B cell (primary cell): ENCODE measurements around the gene CEP350. TPM values are rescaled to one million over a fixed set of nuclear protein-coding genes. Genes with fewer than 3 reads are reported as not detected.
A peak's percentile ranks its signal among the peaks of the same experiment; 100 is the strongest.

Experiments
- ATAC-seq: fragments of 200-7000 bp; cut with Tn5 transposase; one replicate; pipeline ENCODE4 v1.10.0; 2021; ENCODE audit warnings: low read depth, mild to moderate bottlenecking, moderate number of reproducible peaks, moderate library complexity
- CTCF ChIA-PET: fragments of 350-600 bp; sonication (Branson Sonifier 250); formaldehyde crosslinking; loops from one replicate; lab custom pipeline; 2021; ENCODE audit warnings: antibody characterized with exemption, inconsistent platforms; lab: Charles Lee
- POLR2A ChIA-PET: fragments of 350-600 bp; sonication (Branson Sonifier 250); formaldehyde crosslinking; loops from one replicate; lab custom pipeline; 2021; ENCODE audit warnings: antibody characterized with exemption; lab: Charles Lee
- DNase-seq: peaks from one replicate; pipeline ENCODE4 v3.0.0; 2013
- H2AFZ ChIP-seq: 2 replicates; pipeline ENCODE4 v1.6.1; 2012; ENCODE audit warnings: mild to moderate bottlenecking, low read depth, low read length; ENCODE audit not compliant: insufficient read depth, poor library complexity, severe bottlenecking
- H3K27ac ChIP-seq, 2 donors: 1 replicate in 1 of 2; 2 replicates in 1 of 2; pipeline ENCODE4 v1.5.1; 2012 to 2013; ENCODE audit warnings: low read length in 2 of 2, mild to moderate bottlenecking in 2 of 2, moderate library complexity in 1 of 2
- H3K27me3 ChIP-seq, 4 experiments: fragments of 200-600 bp in 1 of 4; sonication (generic) in 1 of 4; replicated peaks in 1 of 4; 1 replicate in 2 of 4; 2 replicates in 2 of 4; pipeline versions ENCODE4 v1.6.1 to v1.7.0; 2013 to 2016; ENCODE audit warnings: low read length in 3 of 4, mild to moderate bottlenecking in 2 of 4, mixed read lengths in 1 of 4, moderate library complexity in 1 of 4; ENCODE audit not compliant: insufficient read depth in 4 of 4, control insufficient read depth in 3 of 4; ENCODE audit errors: control extremely low read depth in 1 of 4
- H3K36me3 ChIP-seq, 2 experiments: replicated peaks in 1 of 2; 1 replicate in 1 of 2; 2 replicates in 1 of 2; pipeline versions ENCODE4 v1.6.1 to v1.7.1; 2013; ENCODE audit warnings: low read length in 1 of 2; ENCODE audit not compliant: insufficient read depth in 2 of 2, control insufficient read depth in 1 of 2; ENCODE audit errors: control extremely low read depth in 1 of 2, extremely low read depth in 1 of 2
- H3K4me1 ChIP-seq, 2 donors: fragments of 200-600 bp in 1 of 2; sonication (generic) in 1 of 2; 1 replicate in 1 of 2; 2 replicates in 1 of 2; pipeline versions ENCODE4 v1.5.1 to v1.6.1; 2013 to 2017; ENCODE audit warnings: low read length in 2 of 2; ENCODE audit not compliant: control insufficient read depth in 2 of 2, insufficient read depth in 2 of 2
- H3K4me2 ChIP-seq: replicated peaks from 2 replicates; pipeline ENCODE3; 2012; ENCODE audit warnings: mild to moderate bottlenecking, low read depth, low read length; ENCODE audit not compliant: poor library complexity, severe bottlenecking
- H3K4me3 ChIP-seq, 5 experiments: fragments of 200-600 bp in 1 of 5; sonication (generic) in 1 of 5; 1 replicate in 3 of 5; 2 replicates in 2 of 5; pipeline versions ENCODE4 v1.5.1 to v1.7.0; 2011 to 2016; ENCODE audit warnings: low read length in 4 of 5, mild to moderate bottlenecking in 4 of 5, low read depth in 2 of 5, control low read depth in 1 of 5, moderate library complexity in 1 of 5; ENCODE audit not compliant: insufficient read depth in 1 of 5; ENCODE audit errors: control extremely low read depth in 1 of 5, extremely low read depth in 1 of 5
- H3K79me2 ChIP-seq: fragments of 200-600 bp; sonication (generic); one replicate; pipeline ENCODE4 v1.6.0; 2016; ENCODE audit warnings: low read length; ENCODE audit not compliant: control insufficient read depth, insufficient read depth
- H3K9ac ChIP-seq: fragments of 200-600 bp; sonication (generic); 2 replicates; pipeline ENCODE4 v1.6.1; 2017; ENCODE audit warnings: mild to moderate bottlenecking, low read length, moderate library complexity
- H3K9me3 ChIP-seq, 3 donors: one replicate each; pipeline versions ENCODE4 v1.6.1 to v1.7.1; 2013; ENCODE audit warnings: low read length in 2 of 3; ENCODE audit not compliant: control insufficient read depth in 2 of 3, insufficient read depth in 1 of 3; ENCODE audit errors: control extremely low read depth in 1 of 3
- H4K20me1 ChIP-seq: 2 replicates; pipeline ENCODE4 v1.6.0; 2012; ENCODE audit warnings: mild to moderate bottlenecking, low read length; ENCODE audit not compliant: insufficient read depth, control insufficient read depth, poor library complexity, severe bottlenecking
- H3K27ac Mint-ChIP-seq: one replicate; pipeline ENCODE4 v1.8.0; 2021; ENCODE audit warnings: mixed read lengths
- H3K27me3 Mint-ChIP-seq: one replicate; pipeline ENCODE4 v1.8.0; 2021; ENCODE audit warnings: mixed read lengths
- H3K4me1 Mint-ChIP-seq: one replicate; pipeline ENCODE4 v1.8.0; 2021; ENCODE audit warnings: mixed read lengths
- H3K4me3 Mint-ChIP-seq: one replicate; pipeline ENCODE4 v1.8.0; 2021; ENCODE audit warnings: mixed read lengths
- H3K9me3 Mint-ChIP-seq: one replicate; pipeline ENCODE4 v1.8.0; 2022; ENCODE audit warnings: mixed read lengths; ENCODE audit not compliant: insufficient read depth
- CTCF ChIP-seq: fragments of 200-600 bp; IDR thresholded peaks from one replicate; pipeline ENCODE4 v1.8.0; 2022; ENCODE audit warnings: antibody characterized with exemption, mild to moderate bottlenecking
- EZH2 ChIP-seq: IDR thresholded peaks from 2 replicates; pipeline ENCODE4 v1.6.1; 2012; ENCODE audit warnings: borderline replicate concordance, low read depth, mild to moderate bottlenecking, moderate library complexity, low read length; ENCODE audit not compliant: insufficient read depth, poor library complexity, severe bottlenecking
- WGBS: methylation state at CpG from one replicate; pipeline ENCODE4 v1.1.5; 2013; ENCODE audit warnings: missing lambda C conversion rate; ENCODE audit not compliant: insufficient coverage; 5-methylcytosine and 5-hydroxymethylcytosine counted together
- intact Hi-C: fragments of 100-400 bp; cut with micrococcal nuclease; formaldehyde crosslinking; loops from one replicate; pipeline ENCODE4 v1.10.0; 2022
- polyA minus RNA-seq: library from RNA; depleted of rRNA, polyadenylated mRNA; stranded (reverse); fragments of >200 nt; gene quantifications from 2 replicates; pipeline ENCODE4 v1.2.3, GENCODE V29; 2012
- polyA plus RNA-seq: library from polyadenylated mRNA; depleted of rRNA; stranded (reverse); fragments of >200 nt; gene quantifications from 2 replicates; pipeline ENCODE4 v1.2.3, GENCODE V29; 2012
- total RNA-seq, 2 donors: library from RNA; stranded (reverse); fragments of 120-200 nt in 1 of 2; gene quantifications; 1 replicate in 1 of 2; 2 replicates in 1 of 2; pipeline versions ENCODE4 v1.2.3 to v1.2.4, GENCODE V29; 2013 to 2022

The CEP350 gene
- total RNA-seq (87.4 and 92.3 TPM in 2 replicates), polyA plus RNA-seq (7.4 and 12.0 TPM in 2 replicates), polyA minus RNA-seq (50.4 and 56.0 TPM in 2 replicates)
- 86.6 TPM for total RNA-seq (2013)

- intact Hi-C loops: loop anchor here (1.0 to 10.0 kb wide), 7 partner anchors 72 to 1150 kb away; partner anchors contain the start of genes ACBD6, FAM20B, QSOX1 and TOR1AIP1
- Histone ChIP-seq H3K9ac (peak within 1 kb of the TSS; percentile 97), H3K27ac (peak within 1 kb of the TSS; percentile 76 to 96), H3K4me3 (peak within 1 kb of the TSS; percentile 49 to 96 (median 92)), H3K9me3 (no peaks in the 10 kb centered on the region), H4K20me1 (peaks cover 19% of the 10 kb centered on the region), H2AFZ (peak within 1 kb of the TSS; percentile 84), H3K4me1 (peaks cover 42 to 46% of the 10 kb centered on the region in 2 donors), H3K36me3 (no peaks in the 10 kb centered on the region), H3K79me2 (peaks cover 56% of the 10 kb centered on the region), H3K27me3 (no peaks in the 10 kb centered on the region), H3K4me2 (peak within 1 kb of the TSS; percentile 84)
- ChIA-PET POLR2A (interaction anchor here (0.6 to 4.3 kb wide), 3 partner anchors 67 to 74 kb away, joined by 3 to 31 read pairs (median 5); partner anchors contain the start of gene TOR1AIP1), CTCF (interaction anchor here (0.6 to 4.8 kb wide), 5 partner anchors 67 to 224 kb away, joined by 3 to 25 read pairs (median 5); partner anchors contain the start of gene TOR1AIP1)
- TF ChIP-seq CTCF (no peak), EZH2 (no peak)
- under 1% methylated on average over 72 of the region's 72 CpGs for WGBS
- Mint-ChIP-seq H3K27me3 (no peaks in the 10 kb centered on the region), H3K4me1 (peaks cover 47% of the 10 kb centered on the region), H3K4me3 (peak within 1 kb of the TSS; percentile 87), H3K27ac (peak within 1 kb of the TSS; percentile 93), H3K9me3 (no peaks in the 10 kb centered on the region)
- DNase-seq (peak; percentile 99), ATAC-seq (peak; percentile 90)
These were observed at the start of gene CEP350 for GRCh38 chr1:179954493-179955286. TSS of gene CEP350 (plus strand) at chr1:179954810. CDS start at chr1:179986182, 31,372 bp downstream.

GRCh38 chr1:179910934-179911333, 43.7 kb upstream of the CEP350 start:
- no peak for ATAC-seq
- Histone ChIP-seq H2AFZ (no peak overlapping the region), H3K4me1 (no peaks in the 10 kb centered on the region), H3K9ac (no peak overlapping the region), H4K20me1 (no peaks in the 10 kb centered on the region), H3K79me2 (peaks cover 8% of the 10 kb centered on the region), H3K4me3 (no peak overlapping the region), H3K9me3 (peaks cover 0 to 1% (median 0%) of the 10 kb centered on the region in 3 donors), H3K27ac (no peak overlapping the region), H3K27me3 (no peaks in the 10 kb centered on the region), H3K4me2 (no peak overlapping the region), H3K36me3 (peaks cover 20 to 56% of the 10 kb centered on the region in 2 experiments)
- Mint-ChIP-seq H3K27me3 (no peaks in the 10 kb centered on the region), H3K4me3 (no peak overlapping the region), H3K9me3 (no peaks in the 10 kb centered on the region), H3K27ac (no peak overlapping the region), H3K4me1 (no peaks in the 10 kb centered on the region)
- DNase-seq: no peak
- intact Hi-C loops: no loop called here
- POLR2A ChIA-PET: no interaction called here
- TF ChIP-seq EZH2: no peak
- no peak for TF ChIP-seq CTCF
- WGBS: no CpG with 5 or more reads among the region's 1 CpG
- CTCF ChIA-PET: interaction anchor here (1.0 to 1.1 kb wide), 2 partner anchors 11 to 17 kb away, joined by 3 read pairs; no protein-coding TSS in a partner anchor
